H9 (cell line): ENCODE data around the gene KRT3. TPM values are rescaled to one million over a fixed set of nuclear protein-coding genes. Genes with fewer than 3 reads are reported as not detected.

ENCODE experiments used
- DNase-seq: peaks from one replicate; pipeline ENCODE4 v3.0.0-alpha.2; 2017
- H2AFZ ChIP-seq: one replicate; pipeline ENCODE4 v1.6.1; 2013; ENCODE audit warnings: mild to moderate bottlenecking, low read length, control low read depth, moderate library complexity
- H2AK5ac ChIP-seq: 2 replicates; pipeline ENCODE4 v1.6.1; 2013; ENCODE audit warnings: low read length, control low read depth, mixed read lengths; ENCODE audit not compliant: insufficient read length
- H2BK120ac ChIP-seq: one replicate; pipeline ENCODE4 v1.6.1; 2013; ENCODE audit warnings: low read depth, mild to moderate bottlenecking, low read length, control low read depth, inconsistent platforms; ENCODE audit not compliant: poor library complexity, severe bottlenecking
- H2BK12ac ChIP-seq: 2 replicates; pipeline ENCODE4 v1.6.1; 2013; ENCODE audit warnings: low read length, control low read depth, mixed read lengths, low read depth; ENCODE audit not compliant: insufficient read length
- H2BK15ac ChIP-seq: 2 replicates; pipeline ENCODE4 v1.6.1; 2013; ENCODE audit warnings: low read depth, low read length, control low read depth
- H2BK20ac ChIP-seq: one replicate; pipeline ENCODE4 v1.6.1; 2013; ENCODE audit warnings: low read depth, mild to moderate bottlenecking, low read length, control low read depth, inconsistent platforms; ENCODE audit not compliant: poor library complexity, severe bottlenecking
- H2BK5ac ChIP-seq: 2 replicates; pipeline ENCODE4 v1.6.1; 2013; ENCODE audit warnings: low read length, control low read depth, mixed read lengths; ENCODE audit not compliant: insufficient read length
- H3K14ac ChIP-seq: 2 replicates; pipeline ENCODE4 v1.6.1; 2013; ENCODE audit warnings: low read length, control low read depth; ENCODE audit not compliant: insufficient read depth
- H3K18ac ChIP-seq: 2 replicates; pipeline ENCODE4 v1.6.1; 2013; ENCODE audit warnings: low read depth, mild to moderate bottlenecking, mixed read lengths, low read length, control low read depth; ENCODE audit not compliant: insufficient read length
- H3K23ac ChIP-seq: 2 replicates; pipeline ENCODE4 v1.6.1; 2013; ENCODE audit warnings: low read length, control low read depth, mixed read lengths, low read depth; ENCODE audit not compliant: insufficient read length
- H3K23me2 ChIP-seq: 2 replicates; pipeline ENCODE4 v1.6.1; 2013; ENCODE audit warnings: low read depth, mild to moderate bottlenecking, mixed read lengths, low read length, control low read depth; ENCODE audit not compliant: insufficient read length, poor library complexity, severe bottlenecking
- H3K27ac ChIP-seq: 2 replicates; pipeline ENCODE4 v1.5.1; 2013; ENCODE audit warnings: low read length, control low read depth, mixed read lengths, low read depth; ENCODE audit not compliant: insufficient read length
- H3K27me3 ChIP-seq: 2 replicates; pipeline ENCODE4 v1.6.1; 2013; ENCODE audit warnings: low read length, control low read depth, inconsistent platforms; ENCODE audit not compliant: insufficient read depth
- H3K4ac ChIP-seq: 2 replicates; pipeline ENCODE4 v1.6.1; 2013; ENCODE audit warnings: low read depth, mild to moderate bottlenecking, control low read depth, inconsistent platforms, low read length, moderate library complexity
- H3K4me1 ChIP-seq: 2 replicates; pipeline ENCODE4 v1.6.1; 2013; ENCODE audit warnings: low read length, control low read depth, inconsistent platforms; ENCODE audit not compliant: insufficient read depth
- H3K4me2 ChIP-seq: 2 replicates; pipeline ENCODE4 v1.6.1; 2013; ENCODE audit warnings: low read length, control low read depth, mixed read lengths; ENCODE audit not compliant: insufficient read length, insufficient read depth
- H3K56ac ChIP-seq: 2 replicates; pipeline ENCODE4 v1.6.1; 2013; ENCODE audit warnings: low read depth, mild to moderate bottlenecking, mixed read lengths, low read length, control low read depth; ENCODE audit not compliant: insufficient read length
- H3K79me1 ChIP-seq: 2 replicates; pipeline ENCODE4 v1.6.1; 2013; ENCODE audit warnings: low read depth, mild to moderate bottlenecking, moderate library complexity, low read length, control low read depth, inconsistent platforms; ENCODE audit not compliant: insufficient read depth, poor library complexity, severe bottlenecking
- H3K79me2 ChIP-seq: 2 replicates; pipeline ENCODE4 v1.6.1; 2013; ENCODE audit warnings: low read length, control low read depth, inconsistent platforms; ENCODE audit not compliant: insufficient read depth
- H3K9ac ChIP-seq: 2 replicates; pipeline ENCODE4 v1.6.1; 2013; ENCODE audit warnings: low read length, control low read depth, mixed read lengths; ENCODE audit not compliant: insufficient read length; ENCODE audit errors: extremely low read depth
- H3K9me3 ChIP-seq: one replicate; pipeline ENCODE4 v1.6.1; 2013; ENCODE audit warnings: low read depth, low read length, inconsistent platforms; ENCODE audit not compliant: control insufficient read depth
- H3T11ph ChIP-seq: one replicate; pipeline ENCODE4 v1.6.1; 2013; ENCODE audit warnings: mild to moderate bottlenecking, low read length, control low read depth, inconsistent platforms
- H4K20me1 ChIP-seq: one replicate; pipeline ENCODE4 v1.6.1; 2013; ENCODE audit not compliant: control insufficient read depth, insufficient read length, insufficient read depth
- H4K5ac ChIP-seq: 2 replicates; pipeline ENCODE4 v1.6.1; 2013; ENCODE audit warnings: low read depth, mild to moderate bottlenecking, mixed read lengths, low read length, control low read depth; ENCODE audit not compliant: insufficient read length
- H4K8ac ChIP-seq: replicated peaks from 2 replicates; pipeline ENCODE4 v1.6.1; 2013; ENCODE audit warnings: low read length, control low read depth, mixed read lengths, low read depth; ENCODE audit not compliant: insufficient read length
- H4K91ac ChIP-seq: 2 replicates; pipeline ENCODE4 v1.6.1; 2013; ENCODE audit warnings: low read depth, mild to moderate bottlenecking, moderate library complexity, mixed read lengths, low read length, control low read depth; ENCODE audit not compliant: insufficient read length
- H3K27ac Mint-ChIP-seq, 3 experiments: 2 replicates in 2 of 3; 3 replicates in 1 of 3; pipeline ENCODE4 v1.8.0; 2020 to 2021; ENCODE audit warnings: mixed read lengths in 3 of 3, mild to moderate bottlenecking in 1 of 3, moderate library complexity in 1 of 3
- H3K27me3 Mint-ChIP-seq: 2 replicates; pipeline ENCODE4 v1.8.0; 2021; ENCODE audit warnings: low read depth, mild to moderate bottlenecking, moderate library complexity, mixed read lengths
- H3K36me3 Mint-ChIP-seq, 3 experiments: 2 replicates in 2 of 3; 3 replicates in 1 of 3; pipeline ENCODE4 v1.8.0; 2020 to 2021; ENCODE audit warnings: low read depth in 3 of 3, mixed read lengths in 3 of 3; ENCODE audit not compliant: insufficient read depth in 1 of 3
- H3K4me1 Mint-ChIP-seq, 2 experiments: 2 replicates each; pipeline ENCODE4 v1.8.0; 2020; ENCODE audit warnings: mixed read lengths in 2 of 2
- H3K4me3 Mint-ChIP-seq, 2 experiments: 2 replicates in 1 of 2; 3 replicates in 1 of 2; pipeline ENCODE4 v1.8.0; 2020 to 2021; ENCODE audit warnings: mild to moderate bottlenecking in 2 of 2, mixed read lengths in 2 of 2, moderate library complexity in 1 of 2
- H3K9me3 Mint-ChIP-seq, 2 experiments: 2 replicates in 1 of 2; 3 replicates in 1 of 2; pipeline ENCODE4 v1.8.0; 2020; ENCODE audit warnings: mild to moderate bottlenecking in 2 of 2, mixed read lengths in 2 of 2, moderate library complexity in 1 of 2
- CTCF ChIP-seq: fragments of 200-600 bp; sonication (generic); conservative IDR thresholded peaks from 3 replicates; pipeline ENCODE4 v1.8.0; 2021; ENCODE audit warnings: antibody characterized with exemption, mild to moderate bottlenecking
- WGBS: extraction: QIAGEN DNeasy Blood & Tissue Kit; methylation state at CpG from one replicate; pipeline ENCODE4 v1.1.7; 2013; ENCODE audit warnings: missing lambda C conversion rate, low lambda C conversion rate, mixed read lengths; ENCODE audit not compliant: insufficient read length; ENCODE audit errors: extremely low coverage; 5-methylcytosine and 5-hydroxymethylcytosine counted together
- total RNA-seq: library from RNA; stranded (reverse); gene quantifications from 2 replicates; pipeline ENCODE4 v1.2.1, GENCODE V29; 2021

Gene KRT3
- total RNA-seq, 1 experiment from 2014 or later: not detected

DNA sequence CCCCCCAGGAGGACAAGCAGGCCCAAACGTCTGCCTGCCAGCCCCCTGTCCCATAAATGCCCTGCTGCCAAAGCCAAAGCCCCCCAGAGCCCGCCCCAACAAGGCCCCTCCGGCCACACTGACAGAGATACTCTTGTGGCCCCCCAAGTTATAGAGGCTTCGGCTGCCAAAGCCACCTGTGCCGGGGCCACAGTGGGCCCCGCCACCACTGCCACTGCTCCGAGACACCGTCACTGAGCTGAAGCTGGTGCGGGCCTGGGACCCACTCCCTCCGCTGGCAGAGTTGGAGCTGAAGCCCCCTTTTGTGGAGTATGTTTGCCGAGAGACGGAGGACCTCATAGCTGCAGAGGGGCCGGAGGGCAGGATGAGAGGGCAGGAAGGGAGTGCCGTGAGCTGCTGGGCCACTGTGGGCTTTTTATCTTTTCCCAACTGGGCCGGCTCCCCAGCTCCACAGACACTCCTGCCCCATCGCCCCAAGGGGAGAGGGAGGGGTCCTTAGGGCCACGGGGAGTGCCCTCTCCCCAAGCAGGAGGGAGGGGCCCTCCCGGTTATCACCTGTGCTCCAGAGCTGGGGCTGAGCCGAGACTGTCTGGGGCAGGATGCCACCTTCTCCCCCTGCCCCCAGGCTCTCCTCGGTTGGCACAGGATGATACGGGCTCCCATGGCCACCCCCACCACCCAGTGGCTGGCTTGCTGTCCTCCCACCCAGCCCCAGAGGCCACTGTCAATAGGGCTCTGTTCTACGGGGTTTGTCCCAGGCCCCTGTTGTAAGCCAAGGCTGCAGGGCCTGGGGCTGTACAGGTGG, 38.2 kb upstream of the KRT3 start, which contains the start of gene KRT79:
Gene KRT79, minus strand, starts transcription at position 390 of the 805 bp plus-strand sequence. Its CDS starts 51 bp downstream, at position 339.
- no peak within 1 kb of the TSS for H4K8ac ChIP-seq
- no peaks in the 10 kb centered on the region for H4K20me1 ChIP-seq
- H3K18ac ChIP-seq: no peak within 1 kb of the TSS
- H3K4ac ChIP-seq: no peak within 1 kb of the TSS
- no peak within 1 kb of the TSS for H3K23ac ChIP-seq
- Mint-ChIP-seq H3K9me3 (no peaks in the 10 kb centered on the region), H3K27ac (no peak within 1 kb of the TSS; a peak in 1 of 7 replicates), H3K36me3 (no peaks in the 10 kb centered on the region), H3K4me3 (no peak within 1 kb of the TSS), H3K27me3 (peaks cover 6% of the 10 kb centered on the region), H3K4me1 (no peaks in the 10 kb centered on the region; a peak in 1 of 4 replicates)
- no peak within 1 kb of the TSS for H4K5ac ChIP-seq
- no peak within 1 kb of the TSS for H2BK120ac ChIP-seq
- no peaks in the 10 kb centered on the region for H3K4me1 ChIP-seq
- H3K14ac ChIP-seq: no peak within 1 kb of the TSS
- no peaks in the 10 kb centered on the region for H3K23me2 ChIP-seq
- H2AK5ac ChIP-seq: no peak within 1 kb of the TSS
- no peak within 1 kb of the TSS for H3K56ac ChIP-seq
- no peak within 1 kb of the TSS for H2BK12ac ChIP-seq
- TF ChIP-seq CTCF: no peak
- WGBS: no CpG with 5 or more reads among the region's 22 CpGs
- H3K27me3 ChIP-seq: no peaks in the 10 kb centered on the region
- DNase-seq: no peak
- no peak within 1 kb of the TSS for H2AFZ ChIP-seq
- H3K9ac ChIP-seq: no peak within 1 kb of the TSS
- H3K27ac ChIP-seq: no peak within 1 kb of the TSS
- no peaks in the 10 kb centered on the region for H3K79me1 ChIP-seq
- H3K4me2 ChIP-seq: no peak within 1 kb of the TSS
- H3T11ph ChIP-seq: no peak within 1 kb of the TSS
- no peak within 1 kb of the TSS for H4K91ac ChIP-seq
- H2BK20ac ChIP-seq: no peak within 1 kb of the TSS
- H2BK15ac ChIP-seq: no peak within 1 kb of the TSS
- no peaks in the 10 kb centered on the region for H3K79me2 ChIP-seq
- H2BK5ac ChIP-seq: no peak within 1 kb of the TSS
- H3K9me3 ChIP-seq: no peaks in the 10 kb centered on the region
